Heart right ventricle (tissue), 16 donors: ENCODE measurements around the gene GALNT5. TPM values are rescaled to one million over a fixed set of nuclear protein-coding genes. Genes with fewer than 3 reads are reported as not detected.

ENCODE experiments used
- ATAC-seq, 8 donors: fragments of 200-7000 bp; cut with Tn5 transposase; one replicate each; pipeline ENCODE4 v1.9.1; 2020; ENCODE audit warnings: mild to moderate bottlenecking in 8 of 8, moderate library complexity in 8 of 8, moderate number of reproducible peaks in 1 of 8
- DNase-seq, 2 donors: peaks; one replicate each; pipeline ENCODE4 v3.0.0-alpha.2; 2020
- H3K27ac ChIP-seq, 10 donors: fragments of 200-600 bp; sonication (generic) in 2 of 10; one replicate each; pipeline versions ENCODE4 v1.5.0 to v1.8.0; 2020 to 2022; ENCODE audit warnings: mild to moderate bottlenecking in 3 of 10
- H3K27me3 ChIP-seq, 7 donors: fragments of 200-600 bp; one replicate each; pipeline ENCODE4 v1.8.0; 2021 to 2022; ENCODE audit warnings: mild to moderate bottlenecking in 2 of 7
- H3K36me3 ChIP-seq, 9 donors: fragments of 200-600 bp; sonication (generic) in 1 of 9; one replicate each; pipeline versions ENCODE4 v1.5.0 to v1.8.0; 2020 to 2022; ENCODE audit warnings: mild to moderate bottlenecking in 2 of 9
- H3K4me1 ChIP-seq, 9 donors: fragments of 200-600 bp; sonication (generic) in 1 of 9; one replicate each; pipeline versions ENCODE4 v1.5.0 to v1.8.0; 2020 to 2022; ENCODE audit warnings: mild to moderate bottlenecking in 4 of 9
- H3K4me3 ChIP-seq, 10 donors: fragments of 200-600 bp; sonication (generic) in 2 of 10; one replicate each; pipeline versions ENCODE4 v1.5.0 to v1.8.0; 2020 to 2022; ENCODE audit warnings: mild to moderate bottlenecking in 7 of 10, moderate library complexity in 2 of 10
- H3K9me3 ChIP-seq, 11 donors: fragments of 200-600 bp in 10 of 11; sonication (generic) in 2 of 11; one replicate each; pipeline versions ENCODE4 v1.5.0 to v1.8.0; 2013 to 2022; ENCODE audit warnings: mild to moderate bottlenecking in 2 of 11, control low read depth in 1 of 11, moderate library complexity in 1 of 11
- CTCF ChIP-seq, 9 donors: fragments of 200-600 bp; sonication (generic) in 2 of 9; IDR thresholded peaks; one replicate each; pipeline versions ENCODE4 v1.5.0 to v1.8.0; 2021 to 2022; ENCODE audit warnings: antibody characterized with exemption in 9 of 9, mild to moderate bottlenecking in 5 of 9, moderate library complexity in 1 of 9
- WGBS, 2 donors: extraction: QIAGEN DNeasy Blood & Tissue Kit; methylation state at CpG; one replicate each; pipeline ENCODE4 v1.1.7; 2013; ENCODE audit warnings: inconsistent platforms in 1 of 2; 5-methylcytosine and 5-hydroxymethylcytosine counted together
- intact Hi-C, 10 donors: fragments of 100-400 bp; cut with DNase I; formaldehyde crosslinking; loops; one replicate each; pipeline versions ENCODE4 v1.11.1 to v1.14.2; 2022
- polyA plus RNA-seq, 2 donors: library from polyadenylated mRNA; stranded (reverse); fragments of 200-250 nt; gene quantifications; one replicate each; pipeline ENCODE4 v1.2.3, GENCODE V29; 2013
- total RNA-seq, 10 donors: library from RNA; stranded (reverse); fragmentation: NEBNext Ultra II Directional in 3 of 10; extraction: Animal tissue kit (Norgen Biotek cat#: 25700) in 3 of 10; gene quantifications; one replicate each; pipeline versions ENCODE4 v1.2.1 to v1.2.4, GENCODE V29; 2021 to 2023
- donor health status: Arrhythmogenic right ventricular cardiomyopathy.
- donor health status: ischemic (EF 13 %, LVEDD 7.1; RV severe dilation, severe dysfunction).
- donor health status: healthy with polysubstance abuse.
- donor health status: DM: no; HTN: yes; CAD: no.
- donor health status: DM: no; HTN: no; CAD: no.
- donor health status: ischemic (EF 25% LVEDD 6.9; RV normal size, moderate dysfunction).
- donor health status: ischemic (EF 25% LVEDD 5.7; RV mildly dilated, moderate dysfunction).
- donor health status: healthy.
- donor health status: DM: yes; HTN: yes; CAD: no.
- donor health status: Ischemic cardiomyopathy.
- donor health status: ischemic (EF 35%, LVEDD 5.7; RV mildly dilated, moderate dysfunction).
- donor health status: nonischemic (EF 11% LVEDD 7.7; RV severe dilation, severe dysfunction).
- donor health status: DM: yes; HTN: yes; CAD: no.
- donor health status: PGD.
- donor health status: ischemic (EF 29% LVEDD 5.4; RV normal size, mild dysfunction).
- donor health status: nonischemic (EF 23%, LVEDD 6.1; RV moderate dilation, normal function).

The GALNT5 gene
- total and polyA plus RNA-seq, 12 donors = 0.06 to 0.74 (median 0.23) TPM; not detected in 1

- 67 to 79% methylated on average over 1 of the region's 1 CpG for WGBS, 2 donors
- Histone ChIP-seq H3K27ac (no peak overlapping the region), H3K36me3 (no peaks in the 10 kb centered on the region), H3K27me3 (peaks cover 0 to 18% (median 9%) of the 10 kb centered on the region in 7 donors), H3K4me3 (no peak overlapping the region), H3K4me1 (peaks cover 0 to 4% (median 0%) of the 10 kb centered on the region in 9 donors), H3K9me3 (no peaks in the 10 kb centered on the region)
- intact Hi-C loops = loop anchor here in 8 of 10 donors (5.0 to 10.0 kb wide), 5 partner anchors 188 to 708 kb away; no protein-coding TSS in a partner anchor
- ATAC-seq = no peak
- no peak for DNase-seq
- TF ChIP-seq CTCF (IDR thresholded peaks at IDR 0.05) = no peak
Observed at GRCh38 chr2:157307021-157307420, 49.5 kb downstream of the GALNT5 start.

GRCh38 chr2:157309878-157310277 lies 52.4 kb downstream of the GALNT5 start:
- peaks cover 0 to 4% (median 0%) of the 10 kb centered on the region in 9 donors for H3K4me1 ChIP-seq
- no peak overlapping the region for H3K27ac ChIP-seq
- WGBS, 2 donors = 80 to 88% methylated on average over 2 of the region's 2 CpGs
- peaks cover 0 to 4% (median 0%) of the 10 kb centered on the region in 7 donors for H3K27me3 ChIP-seq
- intact Hi-C loops = loop anchor here in 8 of 10 donors (5.0 to 10.0 kb wide), 5 partner anchors 185 to 705 kb away; no protein-coding TSS in a partner anchor
- no peaks in the 10 kb centered on the region for H3K9me3 ChIP-seq
- no peak overlapping the region for H3K4me3 ChIP-seq
- DNase-seq (no peak), ATAC-seq (no peak)
- no peaks in the 10 kb centered on the region for H3K36me3 ChIP-seq
- no peak for TF ChIP-seq CTCF (IDR thresholded peaks at IDR 0.05)

- no peak overlapping the region for H3K27ac ChIP-seq
- H3K27me3 ChIP-seq = peaks cover 0 to 4% (median 0%) of the 10 kb centered on the region in 7 donors
- H3K9me3 ChIP-seq = no peaks in the 10 kb centered on the region
- ATAC-seq (no peak), DNase-seq (no peak)
- no peak overlapping the region for H3K4me3 ChIP-seq
- no peaks in the 10 kb centered on the region for H3K36me3 ChIP-seq
- 61 to 87% methylated on average over 1 of the region's 1 CpG for WGBS, 2 donors
- no peak for TF ChIP-seq CTCF (IDR thresholded peaks at IDR 0.05)
- intact Hi-C loops = no loop called here
- peaks cover 0 to 2% (median 0%) of the 10 kb centered on the region in 9 donors for H3K4me1 ChIP-seq
Observed at GRCh38 chr2:157311706-157312105, 54.2 kb downstream of the GALNT5 start.

- Histone ChIP-seq H3K9me3 (no peaks in the 10 kb centered on the region), H3K4me3 (no peak overlapping the region), H3K27ac (no peak overlapping the region), H3K4me1 (no peaks in the 10 kb centered on the region), H3K27me3 (peaks cover 0 to 4% (median 0%) of the 10 kb centered on the region in 7 donors), H3K36me3 (no peaks in the 10 kb centered on the region)
- WGBS, 2 donors = 94 to 98% methylated on average over 1 of the region's 1 CpG
- ATAC-seq (no peak), DNase-seq (no peak)
- no peak for TF ChIP-seq CTCF (IDR thresholded peaks at IDR 0.05)
- intact Hi-C loops = no loop called here
Observed at GRCh38 chr2:157312866-157313486, 55.5 kb downstream of the GALNT5 start.
